Measurements from ENCODE around the gene C3orf22.

- TF ChIP-seq CTCF (conservative IDR thresholded peaks at IDR 0.05; ENCODE audit: low read length), result no peak
- no peak for TF ChIP-seq EZH2phosphoT487 (IDR thresholded peaks at IDR 0.05; ENCODE audit: borderline replicate concordance, low read depth, low read length)
Measured at GRCh38 chr3:126502656-126503055, 56.1 kb downstream of the C3orf22 start.
